Mucosa of descending colon (tissue), 3 donors: ENCODE data around the gene ERBB4. TPM values are rescaled to one million over a fixed set of nuclear protein-coding genes. Genes with fewer than 3 reads are reported as not detected.

Experiments used
- ATAC-seq: fragments of 200-7000 bp; cut with Tn5 transposase; one replicate; pipeline ENCODE4 v1.9.1; 2020; ENCODE audit warnings: mild to moderate bottlenecking, moderate library complexity
- DNase-seq, 3 donors: peaks; one replicate each; pipeline ENCODE4 v3.0.0-alpha.2; 2020
- H3K36me3 ChIP-seq: fragments of 200-600 bp; one replicate; pipeline ENCODE4 v1.8.0; 2021; ENCODE audit warnings: low read depth, mild to moderate bottlenecking
- H3K4me1 ChIP-seq: fragments of 200-600 bp; one replicate; pipeline ENCODE4 v1.8.0; 2021; ENCODE audit warnings: low read depth, mild to moderate bottlenecking
- H3K4me3 ChIP-seq: fragments of 200-600 bp; one replicate; pipeline ENCODE4 v1.8.0; 2021; ENCODE audit warnings: mild to moderate bottlenecking
- H3K9me3 ChIP-seq: fragments of 200-600 bp; one replicate; pipeline ENCODE4 v1.8.0; 2021; ENCODE audit warnings: mild to moderate bottlenecking
- intact Hi-C, 2 donors: fragments of 100-400 bp; cut with DNase I in 1 of 2; cut with micrococcal nuclease in 1 of 2; formaldehyde crosslinking; loops; one replicate each; pipeline versions ENCODE4 v1.11.0 to v1.11.1; 2022; cut with DNase I, micrococcal nuclease
- total RNA-seq, 3 donors: library from RNA; stranded (reverse); fragmentation: NEBNext Ultra II Directional in 2 of 3; extraction: Animal tissue kit (Norgen Biotek cat#: 25700) in 2 of 3; gene quantifications; one replicate each; pipeline versions ENCODE4 v1.2.1 to v1.2.4, GENCODE V29; 2021 to 2023
- TF ChIP-seq, protein P1 (sequence below): fragments of 200-600 bp; IDR thresholded peaks from one replicate; pipeline ENCODE4 v1.8.0; 2022; ENCODE audit warnings: antibody characterized with exemption, mild to moderate bottlenecking
- donor health status: DM: no; HTN: no; CAD: no; lungs with moderate emphysema.
- donor health status: DM: no; HTN: no; CAD: no.
- donor health status: DM: no; HTN: yes; CAD: no.

The ERBB4 gene
- total RNA-seq, 3 donors from 2014 or later = 0.05 to 0.25 TPM; not detected in 1

DNA sequence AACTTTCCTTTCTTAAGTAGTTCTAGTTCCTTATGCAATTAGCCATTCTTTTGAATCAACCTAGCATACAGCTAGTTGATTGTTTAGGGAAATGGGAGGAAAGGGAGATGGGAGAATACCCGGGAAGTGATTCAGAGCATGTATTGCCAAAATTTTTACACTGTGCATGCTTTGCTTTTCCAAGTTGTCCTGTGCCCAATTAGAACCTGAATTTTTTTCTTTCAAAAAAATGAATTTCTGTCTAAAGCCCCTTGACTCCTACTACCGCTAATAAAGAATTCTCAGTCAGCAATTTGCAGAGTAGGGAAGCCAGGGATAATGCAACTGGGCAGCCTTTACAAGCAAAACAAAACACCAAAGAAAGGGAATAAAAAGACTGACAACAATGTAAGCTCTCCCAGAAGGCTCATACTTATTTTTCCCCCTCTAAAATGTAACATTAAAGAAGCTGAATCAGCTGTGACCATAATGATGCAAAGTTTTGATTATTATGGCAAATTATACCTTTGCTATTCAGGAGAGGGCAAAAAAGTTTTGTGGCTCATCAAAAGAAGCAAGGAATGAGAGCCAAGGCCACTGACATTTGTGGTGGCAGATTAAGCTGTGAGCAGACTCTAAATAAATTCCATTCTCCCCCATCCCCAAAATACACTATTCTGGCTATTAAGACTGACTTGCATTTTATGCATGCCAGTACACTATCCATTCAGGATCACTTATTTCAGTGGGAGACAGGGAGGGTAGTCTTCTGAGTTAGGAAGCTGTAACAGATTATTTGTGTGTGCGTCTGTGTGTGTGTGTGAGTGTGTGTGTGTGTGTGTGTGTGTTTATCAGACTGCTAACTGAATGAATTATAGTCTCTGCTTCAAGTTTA is 174.3 kb downstream of the ERBB4 start:
- no peak for DNase-seq
- H3K9me3 ChIP-seq = no peaks in the 10 kb centered on the region
- TF ChIP-seq, protein P1, sequence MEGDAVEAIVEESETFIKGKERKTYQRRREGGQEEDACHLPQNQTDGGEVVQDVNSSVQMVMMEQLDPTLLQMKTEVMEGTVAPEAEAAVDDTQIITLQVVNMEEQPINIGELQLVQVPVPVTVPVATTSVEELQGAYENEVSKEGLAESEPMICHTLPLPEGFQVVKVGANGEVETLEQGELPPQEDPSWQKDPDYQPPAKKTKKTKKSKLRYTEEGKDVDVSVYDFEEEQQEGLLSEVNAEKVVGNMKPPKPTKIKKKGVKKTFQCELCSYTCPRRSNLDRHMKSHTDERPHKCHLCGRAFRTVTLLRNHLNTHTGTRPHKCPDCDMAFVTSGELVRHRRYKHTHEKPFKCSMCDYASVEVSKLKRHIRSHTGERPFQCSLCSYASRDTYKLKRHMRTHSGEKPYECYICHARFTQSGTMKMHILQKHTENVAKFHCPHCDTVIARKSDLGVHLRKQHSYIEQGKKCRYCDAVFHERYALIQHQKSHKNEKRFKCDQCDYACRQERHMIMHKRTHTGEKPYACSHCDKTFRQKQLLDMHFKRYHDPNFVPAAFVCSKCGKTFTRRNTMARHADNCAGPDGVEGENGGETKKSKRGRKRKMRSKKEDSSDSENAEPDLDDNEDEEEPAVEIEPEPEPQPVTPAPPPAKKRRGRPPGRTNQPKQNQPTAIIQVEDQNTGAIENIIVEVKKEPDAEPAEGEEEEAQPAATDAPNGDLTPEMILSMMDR = no peak
- H3K4me3 ChIP-seq = no peak overlapping the region
- H3K36me3 ChIP-seq = no peaks in the 10 kb centered on the region
- intact Hi-C loops = no loop called here
- no peak for ATAC-seq
- no peaks in the 10 kb centered on the region for H3K4me1 ChIP-seq

DNA sequence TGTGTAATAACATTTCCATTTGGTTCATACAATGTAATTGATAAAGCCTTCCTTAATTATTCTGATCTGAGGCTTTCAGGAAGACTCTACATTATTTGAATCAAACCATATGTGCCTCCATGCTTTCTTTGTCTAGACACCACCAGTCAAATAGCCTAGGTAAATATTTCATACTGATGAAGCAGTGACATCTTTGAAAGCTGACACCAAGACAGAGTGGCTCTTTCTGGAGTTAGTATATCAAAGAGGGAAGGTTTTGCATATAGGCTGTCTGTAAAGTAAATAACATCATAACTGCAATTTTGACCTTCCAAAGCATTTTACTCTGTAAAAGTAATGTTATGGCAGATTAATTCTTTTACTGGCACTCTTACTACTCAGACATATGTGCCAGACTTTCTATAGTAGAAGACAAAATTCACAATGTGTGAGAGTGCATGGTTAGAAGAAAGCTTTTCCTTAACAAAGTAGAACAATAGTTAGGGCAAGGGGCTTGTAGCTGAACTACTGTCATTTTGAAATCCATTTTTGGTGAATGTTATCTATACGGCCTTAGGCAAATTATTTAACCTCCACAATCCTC is 177.3 kb downstream of the ERBB4 start:
- Histone ChIP-seq H3K36me3 (no peaks in the 10 kb centered on the region), H3K4me3 (no peak overlapping the region), H3K4me1 (no peaks in the 10 kb centered on the region), H3K9me3 (no peaks in the 10 kb centered on the region)
- ATAC-seq = no peak
- TF ChIP-seq, protein P1 = no peak
- intact Hi-C loops = no loop called here
- no peak for DNase-seq

DNA sequence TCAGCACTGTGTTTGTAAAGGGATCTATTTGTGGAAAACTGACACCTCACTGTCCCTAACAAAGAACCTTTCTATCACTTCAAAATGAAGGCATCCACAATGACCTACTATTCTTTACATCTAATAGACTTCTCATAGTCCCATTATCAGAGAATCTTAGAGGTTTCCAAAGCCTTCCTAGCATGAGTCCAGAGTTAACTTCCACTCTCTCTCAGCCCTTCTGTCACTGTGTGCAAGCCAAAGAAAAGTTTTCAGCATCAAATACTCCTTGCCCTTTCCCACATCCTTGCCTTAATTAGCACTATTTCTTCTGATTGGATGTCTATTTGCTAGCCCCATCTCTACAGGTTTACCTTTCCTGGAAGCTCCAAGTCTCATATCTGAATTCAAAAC is 178.5 kb downstream of the ERBB4 start:
- no peak for ATAC-seq
- no peaks in the 10 kb centered on the region for H3K4me1 ChIP-seq
- TF ChIP-seq, protein P1 = no peak

DNA sequence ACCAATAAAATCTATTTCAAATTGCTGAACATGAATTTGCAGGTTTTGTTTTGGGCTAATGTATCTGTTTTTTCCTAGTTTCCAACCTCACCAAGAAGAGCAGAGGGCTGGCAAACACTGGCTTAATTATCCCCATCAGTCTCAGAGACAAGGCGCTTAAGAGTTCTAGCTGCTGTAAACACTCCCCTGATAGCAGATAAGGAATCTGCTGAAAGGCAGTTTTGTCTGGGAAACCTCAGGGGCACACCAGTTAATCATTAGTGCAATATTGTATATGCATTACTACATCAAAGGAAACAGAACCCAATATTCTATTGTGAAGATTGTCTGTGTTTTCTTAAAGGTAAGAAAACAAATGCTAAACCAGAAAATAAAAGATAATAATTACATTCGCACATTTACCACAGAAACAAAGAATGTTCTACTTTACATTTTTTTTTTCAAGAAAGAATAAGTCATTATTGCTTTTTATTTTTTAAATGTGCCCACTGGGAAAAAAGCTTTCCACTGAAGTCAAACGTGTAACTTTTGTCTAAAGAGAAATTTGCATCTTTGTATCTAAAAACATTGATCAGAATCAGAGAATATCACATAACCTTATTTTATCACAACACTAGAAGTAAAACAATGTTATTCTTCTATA is 179.1 kb downstream of the ERBB4 start:
- intact Hi-C loops = no loop called here
- TF ChIP-seq, protein P1 = no peak
- Histone ChIP-seq H3K36me3 (no peaks in the 10 kb centered on the region), H3K4me3 (no peak overlapping the region), H3K4me1 (no peaks in the 10 kb centered on the region), H3K9me3 (no peaks in the 10 kb centered on the region)
- ATAC-seq (no peak), DNase-seq (no peak)

More for the DNA sequence above, 178.5 kb downstream of the ERBB4 start:
- no peak for DNase-seq
- no peaks in the 10 kb centered on the region for H3K9me3 ChIP-seq
- intact Hi-C loops = no loop called here
- H3K4me3 ChIP-seq = no peak overlapping the region
- no peaks in the 10 kb centered on the region for H3K36me3 ChIP-seq

DNA sequence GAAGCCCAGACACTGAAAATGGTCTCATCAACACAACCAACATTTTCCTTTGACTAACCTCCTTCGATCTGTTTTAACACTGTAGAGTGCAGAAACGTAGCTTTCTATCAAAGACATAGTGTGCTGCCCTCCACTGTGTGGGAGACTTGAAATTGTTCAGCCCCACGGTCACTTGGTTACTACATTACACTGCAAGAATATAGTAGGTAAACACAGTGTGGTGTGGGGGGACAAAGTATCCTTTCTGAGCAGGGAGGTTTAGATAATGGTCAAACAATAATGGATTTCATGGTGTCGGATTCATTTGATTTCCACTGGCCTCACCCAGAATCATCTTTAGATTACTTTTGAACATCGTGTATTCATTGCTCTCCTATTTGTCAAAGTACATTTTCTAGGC is 181.0 kb downstream of the ERBB4 start:
- Histone ChIP-seq H3K9me3 (no peaks in the 10 kb centered on the region), H3K4me3 (no peak overlapping the region), H3K4me1 (no peaks in the 10 kb centered on the region), H3K36me3 (no peaks in the 10 kb centered on the region)
- intact Hi-C loops = no loop called here
- ATAC-seq = no peak
- no peak for DNase-seq
- TF ChIP-seq, protein P1 = no peak
